HEK293T (cell line): Measurements from ENCODE around the gene ZDHHC18.
A peak's percentile ranks its signal among the peaks of the same experiment; 100 is the strongest.

Source experiments
- CTCF ChIA-PET: fragments of 350-600 bp; formaldehyde crosslinking; extraction: SDS; loops from one replicate; lab custom pipeline; 2021; ENCODE audit warnings: antibody characterized with exemption, inconsistent platforms; lab: Yijun Ruan, JAX
- POLR2A ChIA-PET: fragments of 350-600 bp; formaldehyde crosslinking; extraction: SDS; loops from one replicate; lab custom pipeline; 2020; ENCODE audit warnings: antibody characterized with exemption, inconsistent platforms; lab: Yijun Ruan, JAX
- DNase-seq: peaks from one replicate; pipeline ENCODE4 v3.0.0; 2012; ENCODE audit warnings: mixed read lengths; ENCODE audit errors: extremely low spot score
- ARNT ChIP-seq: fragments of 450-650 bp; IDR thresholded peaks from 2 replicates; pipeline ENCODE4 v1.6.1; 2017; ENCODE audit warnings: mild to moderate bottlenecking
- BHLHE40 ChIP-seq: fragments of 450-650 bp; IDR thresholded peaks from 2 replicates; pipeline ENCODE4 v1.6.1; 2016; ENCODE audit warnings: mild to moderate bottlenecking, moderate library complexity, borderline replicate concordance
- CTBP1 ChIP-seq: fragments of 450-650 bp; IDR thresholded peaks from 2 replicates; pipeline ENCODE4 v1.6.1; 2016; ENCODE audit warnings: borderline replicate concordance
- ELF4 ChIP-seq: fragments of 450-650 bp; IDR thresholded peaks from 2 replicates; pipeline ENCODE4 v1.6.1; 2017; ENCODE audit warnings: antibody characterized with exemption
- FOXA1 ChIP-seq: fragments of 450-650 bp; IDR thresholded peaks from 2 replicates; pipeline ENCODE4 v1.6.1; 2016; ENCODE audit warnings: mild to moderate bottlenecking
- FOXK2 ChIP-seq: fragments of 450-650 bp; IDR thresholded peaks from 2 replicates; pipeline ENCODE4 v1.6.1; 2016; ENCODE audit warnings: mild to moderate bottlenecking
- FOXM1 ChIP-seq: fragments of 450-650 bp; IDR thresholded peaks from 2 replicates; pipeline ENCODE4 v1.6.1; 2017; ENCODE audit warnings: mild to moderate bottlenecking, borderline replicate concordance
- HDGF ChIP-seq: fragments of 450-650 bp; IDR thresholded peaks from 2 replicates; pipeline ENCODE4 v1.6.1; 2017; ENCODE audit warnings: antibody characterized with exemption, borderline replicate concordance
- L3MBTL2 ChIP-seq: fragments of 450-650 bp; conservative IDR thresholded peaks from 2 replicates; pipeline ENCODE4 v1.6.1; 2016; ENCODE audit warnings: mild to moderate bottlenecking
- LEF1 ChIP-seq: fragments of 450-650 bp; IDR thresholded peaks from 2 replicates; pipeline ENCODE4 v1.6.1; 2017; ENCODE audit warnings: mild to moderate bottlenecking, borderline replicate concordance
- NFRKB ChIP-seq: fragments of 450-650 bp; IDR thresholded peaks from 2 replicates; pipeline ENCODE4 v1.6.1; 2016; ENCODE audit warnings: mild to moderate bottlenecking, moderate library complexity
- SP1 ChIP-seq: fragments of 450-650 bp; IDR thresholded peaks from 2 replicates; pipeline ENCODE4 v1.6.1; 2017
- SUZ12 ChIP-seq: fragments of 450-650 bp; IDR thresholded peaks from 2 replicates; pipeline ENCODE4 v1.6.1; 2016; ENCODE audit warnings: mild to moderate bottlenecking
- TARDBP ChIP-seq: fragments of 450-650 bp; IDR thresholded peaks from 2 replicates; pipeline ENCODE4 v1.6.1; 2016
- ZNF384 ChIP-seq: fragments of 450-650 bp; IDR thresholded peaks from 2 replicates; pipeline ENCODE4 v1.6.1; 2016
- TF ChIP-seq, protein P1 (sequence below): fragments of 450-650 bp; IDR thresholded peaks from 2 replicates; pipeline ENCODE4 v1.6.1; 2016

ZDHHC18 gene

DNA sequence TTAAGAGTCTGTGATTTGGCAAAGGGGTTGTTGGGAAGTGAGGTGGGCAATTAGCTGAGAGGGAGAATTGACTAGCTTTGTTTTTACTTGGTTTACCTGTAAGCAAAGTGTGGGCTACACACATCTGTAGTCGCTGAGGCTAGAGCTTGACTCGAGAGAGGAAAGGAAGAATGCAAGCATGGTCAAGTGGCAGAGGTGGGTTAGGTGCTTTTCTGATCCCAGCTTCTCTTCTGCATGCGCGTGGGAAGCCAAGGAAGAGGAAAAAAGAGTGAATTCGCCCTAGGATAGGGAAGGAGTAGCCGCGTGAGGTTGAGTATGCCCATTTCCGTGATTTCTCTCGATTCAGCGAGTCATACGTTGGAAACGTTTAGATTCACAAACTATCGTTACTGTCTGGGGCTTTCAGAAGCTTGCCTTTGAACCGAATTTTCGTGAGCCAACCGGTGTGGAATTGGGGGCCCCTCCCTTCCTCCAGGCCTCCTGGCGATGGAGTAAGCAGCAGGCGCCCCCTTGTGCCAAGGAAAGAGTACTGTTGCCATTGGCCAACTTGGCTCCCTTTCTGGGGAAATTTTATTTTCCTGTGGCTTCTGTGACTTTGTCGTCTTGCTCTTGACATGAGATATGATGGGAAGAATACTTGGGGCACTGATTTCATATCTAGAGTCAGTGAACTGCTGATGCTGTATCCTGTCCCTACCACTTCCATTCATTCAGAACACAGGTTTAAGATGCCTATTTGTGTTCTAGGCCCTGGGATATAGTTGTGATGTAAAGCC lies 37.5 kb upstream of the ZDHHC18 start:
- peak; percentile 81 for DNase-seq
- POLR2A ChIA-PET: interaction anchor here (0.5 to 7.7 kb wide), 26 partner anchors 8 to 289 kb away, joined by 3 to 100 read pairs (median 6); partner anchors contain the start of gene GPN2
- CTCF ChIA-PET: interaction anchor here (0.5 to 4.2 kb wide), 23 partner anchors 8 to 260 kb away, joined by 3 to 51 read pairs (median 4); no protein-coding TSS in a partner anchor
- TF ChIP-seq FOXM1: no peak
- TF ChIP-seq ARNT: no peak
- TF ChIP-seq ELF4: no peak
- TF ChIP-seq L3MBTL2: no peak
- no peak for TF ChIP-seq SUZ12

DNA sequence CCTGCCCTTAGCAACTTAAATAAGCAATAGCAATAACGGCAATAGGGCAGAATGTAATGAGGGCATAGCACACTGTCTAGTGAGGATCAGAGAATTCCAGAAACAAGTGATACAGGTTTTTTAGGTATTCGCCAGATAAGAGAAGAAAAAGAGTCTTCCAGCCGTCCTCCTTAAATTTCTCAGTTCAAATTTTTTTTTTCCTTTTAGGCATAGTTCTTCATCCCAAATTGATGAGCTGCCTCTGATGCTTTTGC lies 36.9 kb upstream of the ZDHHC18 start:
- TF ChIP-seq FOXM1 (no peak), FOXA1 (no peak), HDGF (no peak), BHLHE40 (no peak), TARDBP (no peak), FOXK2 (no peak), ARNT (no peak), ZNF384 (no peak), L3MBTL2 (no peak), NFRKB (no peak), SP1 (no peak), SUZ12 (no peak), LEF1 (no peak), ELF4 (no peak), CTBP1 (no peak)
- TF ChIP-seq, protein P1, sequence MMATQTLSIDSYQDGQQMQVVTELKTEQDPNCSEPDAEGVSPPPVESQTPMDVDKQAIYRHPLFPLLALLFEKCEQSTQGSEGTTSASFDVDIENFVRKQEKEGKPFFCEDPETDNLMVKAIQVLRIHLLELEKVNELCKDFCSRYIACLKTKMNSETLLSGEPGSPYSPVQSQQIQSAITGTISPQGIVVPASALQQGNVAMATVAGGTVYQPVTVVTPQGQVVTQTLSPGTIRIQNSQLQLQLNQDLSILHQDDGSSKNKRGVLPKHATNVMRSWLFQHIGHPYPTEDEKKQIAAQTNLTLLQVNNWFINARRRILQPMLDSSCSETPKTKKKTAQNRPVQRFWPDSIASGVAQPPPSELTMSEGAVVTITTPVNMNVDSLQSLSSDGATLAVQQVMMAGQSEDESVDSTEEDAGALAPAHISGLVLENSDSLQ: no peak
- POLR2A ChIA-PET: interaction anchor here (0.8 to 7.7 kb wide), 14 partner anchors 10 to 289 kb away, joined by 3 to 100 read pairs (median 6); partner anchors contain the start of gene GPN2
- CTCF ChIA-PET: interaction anchor here (0.6 to 4.2 kb wide), 10 partner anchors 8 to 205 kb away, joined by 3 to 51 read pairs (median 5); no protein-coding TSS in a partner anchor
- DNase-seq: no peak

DNA sequence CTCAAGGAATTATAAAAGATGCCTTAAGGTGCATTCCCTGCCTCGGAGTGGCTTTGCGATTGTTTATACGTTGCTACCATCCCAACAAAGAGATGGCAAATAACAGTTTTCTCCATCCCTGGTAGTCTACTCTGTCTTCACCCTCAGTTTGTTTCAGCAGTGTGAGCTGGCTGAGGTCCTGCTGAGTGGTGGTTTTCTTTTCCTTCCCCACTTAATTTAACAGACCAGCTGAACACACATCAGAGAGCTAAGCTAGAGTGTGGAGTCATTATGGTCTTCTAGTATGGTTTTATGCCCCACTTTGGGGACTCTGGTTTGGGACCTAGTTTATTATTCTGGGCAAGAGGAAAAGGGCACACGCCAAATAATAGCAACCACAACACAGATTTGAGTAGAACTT lies 36.6 kb upstream of the ZDHHC18 start:
- ChIA-PET POLR2A (interaction anchor here (0.8 to 7.7 kb wide), 9 partner anchors 10 to 289 kb away, joined by 3 to 100 read pairs (median 6); no protein-coding TSS in a partner anchor), CTCF (interaction anchor here (0.6 to 4.2 kb wide), 9 partner anchors 10 to 206 kb away, joined by 3 to 51 read pairs (median 5); no protein-coding TSS in a partner anchor)
- DNase-seq: no peak
- no peak for TF ChIP-seq ARNT

DNA sequence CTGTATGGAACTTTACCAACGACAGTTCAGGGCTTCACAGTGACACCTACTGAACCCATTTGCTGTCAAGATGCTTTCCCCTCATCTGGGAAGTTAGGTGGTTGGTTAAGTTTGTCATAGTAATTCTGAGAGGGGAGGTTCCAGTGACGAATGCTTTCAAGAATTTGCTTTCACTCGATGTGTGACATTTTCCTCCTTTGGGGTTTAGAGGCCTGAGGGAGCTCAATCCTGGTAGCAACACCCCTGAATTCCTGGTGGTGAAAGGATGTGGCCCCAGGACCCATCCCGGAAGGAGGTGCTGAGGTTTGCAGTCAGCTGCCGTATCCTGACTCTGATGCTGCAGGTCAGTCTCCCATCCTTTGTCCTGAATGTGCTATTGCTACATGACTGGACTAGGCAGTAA lies 35.9 kb upstream of the ZDHHC18 start:
- no peak for DNase-seq
- TF ChIP-seq, protein P1: no peak
- no peak for TF ChIP-seq CTBP1
- no peak for TF ChIP-seq NFRKB
- no peak for TF ChIP-seq FOXK2
- no peak for TF ChIP-seq LEF1
- TF ChIP-seq FOXA1: no peak
- no peak for TF ChIP-seq ARNT
- no peak for TF ChIP-seq L3MBTL2
- TF ChIP-seq SUZ12: no peak
- TF ChIP-seq ZNF384: no peak
- TF ChIP-seq ELF4: no peak
- TF ChIP-seq HDGF: no peak
- POLR2A ChIA-PET: interaction anchor here (0.8 to 7.7 kb wide), 5 partner anchors 10 to 98 kb away, joined by 3 to 100 read pairs (median 3); no protein-coding TSS in a partner anchor
- CTCF ChIA-PET: interaction anchor here (0.6 to 4.2 kb wide), 3 partner anchors 111 to 187 kb away, joined by 3 to 51 read pairs (median 5); no protein-coding TSS in a partner anchor

DNA sequence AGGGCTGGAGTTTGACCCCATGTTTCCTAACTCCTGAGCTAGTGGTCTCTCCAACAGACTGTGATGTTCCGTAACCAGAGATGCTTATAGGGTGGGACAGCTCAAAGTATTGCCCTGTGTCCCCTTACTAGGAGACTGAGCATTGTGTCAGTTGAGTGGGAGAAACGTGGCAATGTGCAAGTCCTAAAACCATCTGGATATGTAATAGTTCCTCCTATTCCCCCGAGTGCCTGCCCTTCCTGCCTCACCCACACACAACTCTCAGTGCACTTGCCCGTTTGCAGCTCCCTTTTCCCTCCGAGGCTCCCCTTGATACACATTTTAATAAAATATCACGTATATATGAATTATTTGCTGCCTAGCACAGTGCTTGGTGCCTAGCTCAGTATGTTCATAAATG lies 35.3 kb upstream of the ZDHHC18 start:
- TF ChIP-seq FOXM1 (no peak), SP1 (no peak), ELF4 (no peak), L3MBTL2 (no peak), HDGF (no peak), FOXA1 (no peak), SUZ12 (no peak), CTBP1 (no peak), BHLHE40 (no peak), NFRKB (no peak), ARNT (no peak), FOXK2 (no peak), TARDBP (no peak)
- TF ChIP-seq, protein P1: no peak
- DNase-seq: no peak
- ChIA-PET CTCF (interaction anchor here (1.1 to 4.2 kb wide), 2 partner anchors 114 to 188 kb away, joined by 3 to 51 read pairs; no protein-coding TSS in a partner anchor), POLR2A (interaction anchor here (0.8 to 1.4 kb wide), 4 partner anchors 9 to 94 kb away, joined by 3 read pairs; no protein-coding TSS in a partner anchor)

DNA sequence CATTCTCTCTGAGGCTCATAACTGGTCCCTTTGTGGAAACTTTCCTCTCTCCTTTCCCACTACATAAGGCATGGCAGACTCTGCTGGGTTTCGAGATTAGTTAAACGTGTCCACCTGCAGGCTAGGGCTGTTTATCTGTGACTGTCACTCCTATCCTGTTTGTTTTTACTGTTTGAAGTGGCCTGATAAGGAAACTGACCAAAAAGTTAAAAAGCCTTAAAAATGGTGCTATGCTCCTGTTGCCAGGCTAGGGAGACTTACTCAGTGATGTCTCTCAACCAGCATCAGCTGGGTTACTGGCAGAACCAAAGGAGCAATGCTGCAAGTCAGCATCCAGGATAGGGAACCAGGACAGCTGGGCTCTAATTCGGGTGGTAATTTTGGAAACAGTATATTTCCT lies 34.9 kb upstream of the ZDHHC18 start:
- POLR2A ChIA-PET: interaction anchor here (1.1 to 1.4 kb wide), 3 partner anchors 8 to 95 kb away, joined by 3 read pairs; no protein-coding TSS in a partner anchor
- TF ChIP-seq HDGF: no peak
- no peak for TF ChIP-seq FOXK2
- TF ChIP-seq BHLHE40: no peak
- TF ChIP-seq ELF4: no peak
- no peak for TF ChIP-seq FOXM1
- TF ChIP-seq, protein P1: no peak
- TF ChIP-seq NFRKB: no peak
- no peak for TF ChIP-seq TARDBP
- TF ChIP-seq ARNT: no peak
- no peak for TF ChIP-seq CTBP1
- TF ChIP-seq FOXA1: no peak
- TF ChIP-seq L3MBTL2: no peak
- TF ChIP-seq ZNF384: no peak
- no peak for TF ChIP-seq SUZ12
- TF ChIP-seq SP1: no peak
- no peak for TF ChIP-seq LEF1
- CTCF ChIA-PET: interaction anchor here (1.1 to 4.2 kb wide), 2 partner anchors 114 to 188 kb away, joined by 3 to 51 read pairs; no protein-coding TSS in a partner anchor
- no peak for DNase-seq
